Smooth muscle cell of the brain vasculature (primary cell): ENCODE measurements around the gene UBE2J2.

Experiments
- DNase-seq: peaks from one replicate; pipeline ENCODE4 v3.0.0-alpha.2; 2012; ENCODE audit warnings: low read depth, low spot score

Gene UBE2J2

DNA sequence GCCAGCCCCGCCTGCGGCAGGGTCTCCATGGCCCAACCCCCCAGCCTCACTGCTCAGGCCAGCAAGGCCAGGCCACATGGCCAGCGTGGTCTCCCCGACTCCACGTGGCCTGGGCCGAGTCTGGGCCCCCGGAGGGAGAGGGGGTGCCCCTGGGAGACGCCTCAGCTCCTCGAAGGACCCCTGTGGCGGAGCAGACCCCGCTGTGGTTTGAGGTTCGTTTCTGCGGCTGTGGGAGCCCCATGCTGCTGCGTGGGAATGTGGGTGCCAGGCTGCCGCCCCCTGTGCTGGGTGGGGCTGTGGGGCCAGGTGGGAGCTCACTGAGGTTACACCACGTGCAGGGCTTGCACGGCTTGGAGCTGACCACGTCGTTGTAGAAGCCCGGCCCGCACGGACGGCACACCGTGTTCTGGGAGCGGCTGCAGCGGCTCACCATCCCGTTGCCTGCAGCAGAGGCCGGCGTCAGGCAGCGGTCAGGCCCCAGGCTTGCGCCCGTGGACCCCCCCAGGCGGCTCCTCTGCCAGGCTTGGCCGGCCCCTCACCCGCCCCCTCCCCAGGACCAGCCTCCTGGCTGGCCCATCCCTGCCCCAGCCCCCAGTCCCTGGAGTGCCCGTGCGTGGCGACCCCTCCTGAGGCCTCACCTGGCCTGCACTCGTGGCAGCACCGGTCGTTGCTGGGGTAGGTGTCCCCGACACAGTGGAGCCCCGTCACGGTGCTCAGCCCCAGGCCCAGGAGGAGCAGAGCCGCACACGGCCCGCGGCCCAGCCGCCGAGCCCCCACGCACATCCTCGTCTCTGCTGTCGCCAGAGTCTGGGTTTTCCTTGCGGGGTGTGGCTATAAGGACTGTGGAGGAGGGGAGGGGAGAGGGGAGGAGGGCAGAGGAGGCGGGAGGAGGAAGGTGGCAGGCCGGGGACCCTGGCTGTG lies 60.0 kb downstream of the UBE2J2 start, which contains the start of gene TNFRSF4:
TNFRSF4 (minus strand) TSS at position 809 of the 921 bp plus-strand sequence; CDS start at position 783, 26 bp downstream.
- DNase-seq = no peak

DNA sequence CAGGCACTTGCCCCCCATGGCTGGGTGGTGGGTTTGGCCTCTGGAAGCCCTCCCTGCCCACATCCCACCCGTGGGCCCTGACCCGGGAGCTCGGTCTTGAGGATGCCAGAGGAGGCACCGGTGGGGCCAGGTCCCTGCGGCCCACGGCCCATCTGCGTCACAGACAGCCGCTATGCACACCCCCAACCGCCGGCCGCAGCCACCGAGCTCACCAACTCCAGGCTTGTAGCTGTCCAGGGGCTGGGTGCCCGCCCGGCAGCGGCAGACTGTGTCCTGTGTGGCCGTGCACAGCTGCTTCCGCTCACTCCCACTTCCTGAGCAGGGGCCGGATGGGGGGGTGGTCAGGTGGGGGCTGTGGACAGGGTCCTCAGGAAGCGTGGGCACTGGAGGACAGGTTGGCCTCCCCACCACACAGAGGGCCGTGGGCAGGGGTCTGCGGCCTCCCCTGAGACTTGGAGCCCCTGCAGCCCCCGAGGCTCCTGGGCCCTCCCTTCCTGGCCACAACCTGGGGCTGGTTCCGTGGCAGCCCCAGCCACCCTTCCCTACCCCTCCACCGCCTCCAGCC lies 60.8 kb downstream of the UBE2J2 start:
- no peak for DNase-seq

DNA sequence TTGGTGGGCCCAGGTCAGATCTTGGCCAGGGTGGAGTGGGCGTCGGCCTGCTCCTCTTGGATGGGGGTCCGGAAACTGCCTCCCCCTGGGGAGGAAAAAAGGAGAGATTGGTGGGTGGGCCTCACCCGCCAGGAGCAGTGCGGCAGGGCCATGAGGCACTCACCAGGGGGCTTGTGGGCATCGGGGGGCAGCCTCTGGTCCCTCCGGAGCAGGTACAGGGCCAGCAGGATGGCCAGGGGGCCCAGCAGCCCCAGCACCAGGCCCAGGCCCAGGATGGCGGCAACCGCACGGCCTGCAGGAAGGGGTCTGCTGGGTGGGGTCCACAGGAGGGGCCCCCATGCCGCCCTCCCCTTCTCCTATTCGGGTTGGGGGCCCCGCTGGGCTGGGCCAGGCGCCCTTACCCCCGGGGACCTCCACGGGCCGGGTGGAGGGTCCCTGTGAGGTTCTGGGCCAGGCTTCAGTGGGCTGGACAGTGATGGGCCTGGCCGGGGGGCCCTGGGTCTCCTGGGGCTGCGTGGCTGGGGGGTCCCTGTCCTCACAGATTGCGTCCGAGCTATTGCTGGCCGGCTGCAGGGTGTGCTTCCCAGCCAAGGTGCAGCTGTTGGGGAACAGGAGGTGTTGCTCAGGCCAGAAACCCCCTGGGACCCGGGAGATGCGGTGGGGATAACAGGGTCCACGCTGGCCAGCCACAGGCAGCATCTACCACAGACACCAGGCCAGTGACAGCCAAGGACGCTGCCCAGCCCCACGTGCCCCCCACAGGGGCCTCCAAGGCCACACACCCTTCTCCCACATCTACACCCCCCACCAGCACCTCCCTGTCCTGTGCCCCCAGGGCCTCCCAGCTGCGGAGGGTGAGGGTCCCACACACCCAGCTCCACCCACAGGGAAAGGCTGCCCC lies 61.9 kb downstream of the UBE2J2 start:
- no peak for DNase-seq

DNA sequence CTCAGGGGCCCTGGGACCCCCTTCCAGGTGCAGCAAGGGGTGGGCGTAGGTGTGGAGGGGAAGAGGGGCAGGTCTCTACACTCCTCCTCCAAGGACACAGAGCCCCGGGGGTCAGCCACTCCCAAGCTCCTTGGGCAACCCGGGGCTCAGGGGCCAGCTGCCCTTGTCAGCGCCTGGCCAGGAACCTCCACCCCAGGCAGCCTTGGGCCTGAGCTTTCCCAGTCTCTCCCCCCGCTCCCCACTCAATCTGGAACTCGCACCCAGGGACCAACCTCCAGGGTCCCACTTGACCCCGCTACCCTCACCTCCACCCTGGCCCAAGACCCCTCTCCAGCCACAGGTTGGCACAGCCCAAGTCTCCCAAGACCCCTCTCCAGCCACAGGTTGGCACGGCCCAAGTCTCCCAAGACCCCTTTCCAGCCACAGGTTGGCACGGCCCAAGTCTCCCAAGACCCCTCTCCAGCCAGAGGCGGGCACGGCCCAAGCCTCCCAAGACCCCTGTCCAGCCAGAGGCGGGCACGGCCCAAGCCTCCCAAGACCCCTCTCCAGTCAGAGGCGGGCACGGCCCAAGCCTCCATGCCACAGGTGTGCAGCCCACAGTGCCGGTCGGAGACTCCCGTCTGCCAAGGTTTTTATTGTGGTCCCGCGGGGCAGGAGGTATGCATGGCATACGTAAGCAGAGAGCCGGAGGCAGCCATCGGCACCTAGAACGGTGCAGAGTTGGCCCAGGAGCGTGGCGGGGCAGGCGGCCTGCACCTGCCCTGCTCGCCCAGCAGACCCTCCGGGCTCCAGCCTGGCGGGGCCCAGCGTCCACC lies 62.7 kb downstream of the UBE2J2 start:
- no peak for DNase-seq

DNA sequence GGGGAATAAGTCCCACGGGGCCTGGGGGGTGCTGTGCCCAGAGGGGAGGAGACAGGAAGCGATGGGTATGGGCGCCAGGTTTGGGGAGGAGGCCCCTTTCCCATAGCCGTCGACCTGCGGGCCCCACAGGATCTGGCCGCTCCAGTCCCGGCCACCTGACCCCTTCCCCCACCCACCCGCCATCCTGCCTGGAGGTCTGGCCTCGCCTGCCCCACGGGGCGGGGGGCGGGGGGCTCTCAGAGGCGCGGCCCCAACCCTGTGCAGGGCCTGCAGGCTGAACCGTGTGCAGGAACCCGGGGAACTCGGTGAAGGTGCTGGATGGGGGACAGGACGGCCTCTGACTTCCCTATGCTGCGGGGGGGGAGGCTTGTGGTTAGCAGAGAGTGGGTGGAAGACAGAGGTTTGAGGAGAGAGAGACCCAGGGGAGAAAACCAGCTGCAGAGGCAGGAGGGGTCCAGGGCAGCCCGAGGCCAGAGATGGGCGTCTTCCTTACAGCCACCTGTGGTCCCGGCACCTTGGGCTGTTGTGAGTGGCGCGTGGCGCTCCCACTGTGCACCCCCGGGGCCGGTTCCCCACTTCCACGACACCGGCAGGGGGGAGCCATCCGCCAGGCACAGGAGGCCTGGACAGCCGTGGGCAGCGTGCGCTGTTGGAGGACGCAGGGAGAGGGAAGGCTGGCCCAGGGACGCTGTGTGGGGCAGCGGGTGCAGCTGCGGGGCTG lies 64.8 kb downstream of the UBE2J2 start:
- no peak for DNase-seq

DNA sequence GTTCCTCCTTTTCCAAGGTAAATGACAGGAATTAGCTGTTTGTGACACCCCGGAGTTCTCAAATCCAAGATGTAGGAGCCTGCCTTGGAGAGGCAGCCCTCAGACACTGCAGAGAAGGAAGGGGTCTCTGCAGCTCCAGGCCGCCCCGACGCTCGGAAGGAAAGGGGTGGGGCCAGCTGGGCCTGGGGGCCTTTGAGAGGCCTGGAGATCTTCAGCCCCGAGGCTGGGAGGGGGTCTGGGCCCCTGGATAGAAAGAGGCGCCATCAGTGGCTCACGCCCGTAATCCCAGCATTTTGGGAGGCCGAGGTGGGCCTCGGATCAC lies 66.1 kb downstream of the UBE2J2 start:
- DNase-seq = no peak

DNA sequence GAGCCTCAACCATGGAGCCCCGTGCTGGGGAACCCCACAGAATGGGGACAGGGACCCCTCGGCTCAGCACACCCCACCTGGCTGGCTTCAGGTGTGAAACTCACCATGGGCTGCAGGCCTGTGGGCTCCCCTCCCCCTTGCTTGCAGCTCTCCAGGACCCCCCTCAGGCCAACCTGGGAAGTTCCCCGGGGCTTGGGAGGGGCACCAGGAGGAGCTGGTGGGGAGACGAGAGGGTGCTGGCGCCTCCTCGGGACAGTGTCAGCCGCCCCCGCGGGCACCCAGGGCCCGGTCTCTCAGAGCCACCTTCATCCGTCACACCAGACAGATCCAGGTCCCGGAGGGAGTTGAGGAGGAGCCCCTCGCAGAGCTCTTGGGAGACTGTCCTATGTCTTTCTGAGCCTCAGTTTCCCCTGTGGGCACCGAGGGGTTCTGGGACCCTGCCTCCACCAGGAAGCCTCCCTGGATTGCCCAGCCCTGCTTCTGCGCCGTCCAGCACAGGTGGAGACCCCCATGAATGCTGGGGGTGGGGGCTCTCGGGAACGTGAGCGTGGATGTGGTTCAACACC lies 66.6 kb downstream of the UBE2J2 start:
- no peak for DNase-seq

DNA sequence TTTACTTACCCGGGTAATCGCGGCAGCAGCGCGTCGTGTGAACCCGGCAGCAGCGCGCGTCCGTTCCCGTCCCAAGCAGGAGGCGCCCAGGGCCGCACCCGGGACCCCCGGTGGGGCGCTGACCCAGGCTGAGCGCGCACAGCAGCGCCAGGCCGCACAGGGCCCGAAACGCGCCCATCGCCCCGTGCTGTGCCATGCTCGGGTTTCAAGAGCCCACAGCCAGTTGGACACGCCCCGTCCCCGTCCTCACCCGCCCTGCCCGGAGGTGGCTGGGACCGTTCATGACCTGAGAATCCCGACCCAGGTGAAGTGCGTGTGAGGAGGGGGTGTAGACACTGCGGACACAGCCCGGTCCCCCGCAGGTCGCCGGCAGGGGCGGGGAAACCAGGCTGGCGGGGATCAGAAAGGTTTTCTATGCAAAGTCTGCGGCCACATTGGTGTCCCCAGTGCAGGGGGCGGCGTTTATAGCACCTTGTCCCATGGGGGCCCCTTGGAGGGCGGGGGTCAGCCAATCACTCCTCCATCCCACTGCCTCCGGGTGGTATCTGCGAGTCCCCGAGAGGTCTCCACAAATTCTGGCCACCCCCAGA lies 67.2 kb downstream of the UBE2J2 start, which contains the start of gene TNFRSF18:
TNFRSF18 (minus strand) TSS at position 217 of the 590 bp plus-strand sequence; CDS start at position 196, 21 bp downstream.
- DNase-seq = no peak

DNA sequence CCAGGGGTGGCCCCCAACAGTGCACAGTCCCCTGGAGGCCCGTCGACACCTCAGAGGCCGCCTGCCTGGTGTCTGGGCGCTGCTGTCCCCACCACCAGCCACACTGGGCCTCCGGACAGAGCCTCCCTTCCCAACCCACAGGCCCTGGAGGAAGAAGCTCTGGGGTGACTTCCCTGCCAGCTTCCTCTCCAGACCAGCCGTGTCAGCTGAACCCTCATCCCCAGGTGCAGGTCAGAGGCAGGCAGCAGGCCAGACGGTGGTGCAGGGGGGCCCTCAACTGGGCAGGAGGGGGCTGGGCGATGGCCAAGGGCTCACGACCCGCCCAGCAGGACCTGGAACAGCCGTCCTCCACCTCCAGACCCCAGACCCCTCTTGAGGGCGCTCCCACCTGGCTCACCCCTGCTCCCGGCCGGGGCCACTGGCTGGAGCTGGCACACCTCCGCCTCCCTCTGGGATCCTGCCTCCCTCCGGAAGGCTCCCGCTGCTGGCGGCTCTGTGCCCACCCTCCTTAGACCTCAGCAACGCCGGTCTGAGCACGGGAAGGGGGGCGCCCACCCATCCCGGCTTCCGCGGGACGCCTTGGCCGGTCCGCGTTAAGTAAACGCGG lies 67.8 kb downstream of the UBE2J2 start:
- no peak for DNase-seq

DNA sequence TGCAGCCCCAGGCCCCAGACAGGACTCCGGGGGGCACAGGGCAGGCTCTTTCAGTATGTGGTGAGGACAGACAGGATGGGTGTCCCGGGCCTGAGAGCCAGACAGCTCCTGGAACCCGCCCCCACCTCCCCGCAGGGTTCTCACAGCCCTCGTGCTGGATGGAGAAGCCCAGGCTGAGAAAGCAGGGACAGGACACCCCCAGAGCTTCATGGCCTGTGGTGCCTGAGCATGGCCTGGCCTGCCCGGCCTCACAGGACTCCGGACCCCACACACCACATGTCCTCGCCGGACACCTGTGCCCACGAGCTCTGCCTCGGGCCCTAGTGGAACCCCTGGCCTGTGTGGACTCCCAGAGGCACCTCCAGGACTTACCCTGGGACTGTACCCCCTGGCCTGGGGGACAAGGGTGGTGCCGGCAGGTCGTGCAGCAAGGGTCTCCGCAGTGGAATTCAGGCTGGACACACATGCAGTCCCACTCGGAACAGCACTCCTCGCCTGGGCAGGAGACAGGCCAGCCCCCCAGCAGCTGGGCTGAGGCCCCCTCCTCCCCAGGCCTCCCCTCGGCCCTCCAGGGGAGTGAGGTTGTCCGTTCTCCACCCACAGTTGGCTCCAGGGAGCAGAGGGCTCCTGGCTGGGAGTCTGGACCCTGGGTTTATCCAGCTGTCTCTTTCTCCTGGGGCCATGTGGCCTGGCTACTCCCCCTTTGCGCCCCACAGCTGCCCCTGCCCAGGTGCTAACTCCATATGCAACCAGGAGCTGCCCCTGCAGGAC lies 68.5 kb downstream of the UBE2J2 start:
- no peak for DNase-seq

DNA sequence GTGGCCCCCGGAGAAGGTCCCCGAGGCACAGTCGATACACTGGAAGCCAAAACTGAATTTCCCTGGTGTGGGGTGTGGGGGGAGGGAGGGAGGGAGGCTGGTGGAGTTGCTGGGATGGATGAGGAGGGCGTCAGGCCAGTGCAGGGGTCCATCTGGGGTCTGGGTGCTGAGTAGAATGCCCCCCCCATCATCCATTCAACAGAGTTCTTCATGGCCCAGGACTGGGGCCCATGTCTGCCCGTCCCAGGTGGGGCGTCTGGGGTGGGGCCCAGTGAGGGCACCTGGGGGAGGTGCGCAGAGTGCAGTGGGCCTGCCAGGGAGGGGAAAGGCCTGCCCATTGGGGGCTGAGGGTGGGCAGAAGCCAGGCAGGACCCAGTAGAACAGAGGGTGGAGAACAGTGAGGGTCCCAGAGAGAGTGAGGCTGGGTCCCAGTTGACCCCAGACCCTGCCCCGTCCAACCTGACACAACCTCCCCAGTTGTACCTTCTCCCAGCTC lies 69.2 kb downstream of the UBE2J2 start:
- DNase-seq = no peak
